NCI-H69 (cell line): ENCODE results near the gene EXOSC10.
"Not testable (repeated sequence)": the region's sequence is repeated elsewhere in the genome, so short reads cannot be mapped to it uniquely, and the experiment has no call there.

Experiments
- DNase-seq: peaks from one replicate; lab custom pipeline; 2025; lab: John Stamatoyannopoulos, UW

The EXOSC10 gene

DNA sequence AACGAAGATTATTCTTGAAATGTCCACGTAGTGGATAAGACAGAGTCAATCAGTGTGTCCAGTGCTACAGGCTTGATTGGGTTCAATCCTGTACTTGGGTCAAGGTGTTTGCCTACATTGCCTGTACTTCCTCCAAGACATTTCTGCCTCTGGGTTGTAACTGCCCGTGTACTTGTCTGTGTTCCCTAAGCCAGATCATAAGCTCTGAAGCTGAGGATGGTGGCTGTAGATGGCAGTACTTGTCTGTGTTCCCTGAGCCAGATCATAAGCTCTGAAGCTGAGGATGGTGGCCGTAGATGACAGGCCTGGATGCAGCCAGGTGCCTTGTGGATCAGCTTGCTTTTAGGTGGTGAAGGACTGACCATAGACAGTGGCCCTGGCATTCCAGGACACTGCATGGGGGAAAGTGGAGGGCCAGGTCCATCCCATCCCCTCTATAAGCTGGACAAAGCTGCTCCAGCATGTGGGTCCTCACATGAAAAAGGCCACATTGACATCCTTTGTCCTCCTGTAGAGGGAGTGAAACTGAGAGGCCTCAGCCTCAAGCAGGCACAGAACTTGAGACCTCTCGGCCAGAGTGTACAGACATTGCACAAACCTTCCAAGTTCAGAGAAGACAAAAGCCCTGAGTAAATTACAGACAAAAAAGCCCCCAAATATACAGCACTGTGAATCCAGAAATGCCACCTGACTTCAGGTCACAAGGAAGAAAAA lies 37.9 kb downstream of the EXOSC10 start:
- DNase-seq: peak; percentile 36

DNA sequence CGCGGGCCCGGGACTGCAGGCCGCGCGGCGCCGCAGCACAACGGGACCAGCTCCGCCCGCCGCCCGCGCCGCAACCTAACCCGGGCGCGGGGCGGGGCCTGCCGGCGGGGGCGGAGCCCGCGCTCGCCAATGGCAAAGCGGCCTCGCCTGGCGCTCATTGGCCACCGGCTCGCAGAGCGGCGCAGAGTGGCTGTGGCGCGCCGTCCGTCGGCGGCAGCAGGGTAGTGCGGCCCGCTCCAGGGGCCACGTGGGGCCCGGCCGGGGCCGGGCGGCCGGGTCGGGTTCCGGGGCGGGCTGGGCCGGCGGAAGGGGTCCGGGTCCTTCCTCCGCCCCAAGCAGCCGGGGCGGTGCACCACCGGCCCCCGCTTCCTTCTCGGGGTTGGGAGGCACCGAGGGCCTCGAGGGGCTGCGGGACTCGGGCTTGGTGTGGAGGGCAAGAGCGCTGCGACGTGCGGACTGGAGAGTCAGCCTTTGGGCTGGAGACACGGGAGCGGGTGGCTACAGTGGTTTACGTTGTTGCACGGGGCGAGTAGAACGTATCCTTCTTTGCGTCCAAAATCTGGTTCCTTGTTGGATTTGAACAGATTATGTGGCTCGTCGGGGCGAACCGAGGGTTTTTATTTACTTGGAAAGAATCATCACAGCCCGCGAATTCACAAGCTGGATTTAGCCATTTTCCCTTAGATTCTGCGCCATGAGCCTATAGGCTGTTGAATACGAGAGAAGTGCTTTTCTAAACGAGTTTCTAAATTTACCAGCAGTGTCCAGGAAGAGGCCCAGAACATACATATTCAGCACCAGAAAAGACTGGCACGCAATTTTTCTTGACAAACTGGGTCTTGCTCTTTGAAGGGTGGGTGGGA lies 39.5 kb downstream of the EXOSC10 start, which contains the start of gene SRM:
TSS of gene SRM (minus strand) at position 51 of the 863 bp plus-strand sequence. CDS start 75 bp downstream, outside the sequence.
- DNase-seq: peak; percentile 94

GRCh38 chr1:11059155-11059967 lies 40.3 kb downstream of the EXOSC10 start:
- DNase-seq: no peak

DNA sequence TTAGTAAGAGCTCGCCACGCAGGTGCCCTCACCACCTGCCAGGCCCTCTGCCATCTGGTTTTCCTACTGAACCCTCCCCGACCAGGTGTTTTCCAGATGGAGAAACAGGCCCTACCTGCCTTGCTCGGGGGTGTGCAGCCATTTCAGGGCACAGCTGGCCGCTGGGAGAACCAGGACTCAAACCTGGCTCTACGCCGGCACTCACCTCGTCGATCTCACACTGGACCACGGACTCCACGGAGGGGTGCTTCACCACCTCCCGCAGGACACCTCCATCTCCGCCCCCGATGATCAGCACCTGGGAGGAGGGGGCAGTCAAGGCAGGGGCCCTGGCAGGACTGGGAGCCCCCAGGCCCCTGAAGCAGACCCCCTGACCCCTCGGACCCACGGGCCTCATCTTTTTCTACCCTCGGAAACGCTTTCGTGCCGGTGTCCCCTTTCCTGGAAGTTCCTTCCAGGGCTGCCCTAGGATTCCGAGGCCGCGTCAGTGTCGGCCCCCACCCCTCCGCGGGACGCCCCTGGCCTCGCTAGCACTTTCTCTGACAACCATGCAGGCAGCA lies 41.0 kb downstream of the EXOSC10 start:
- peak; percentile 79 for DNase-seq

DNA sequence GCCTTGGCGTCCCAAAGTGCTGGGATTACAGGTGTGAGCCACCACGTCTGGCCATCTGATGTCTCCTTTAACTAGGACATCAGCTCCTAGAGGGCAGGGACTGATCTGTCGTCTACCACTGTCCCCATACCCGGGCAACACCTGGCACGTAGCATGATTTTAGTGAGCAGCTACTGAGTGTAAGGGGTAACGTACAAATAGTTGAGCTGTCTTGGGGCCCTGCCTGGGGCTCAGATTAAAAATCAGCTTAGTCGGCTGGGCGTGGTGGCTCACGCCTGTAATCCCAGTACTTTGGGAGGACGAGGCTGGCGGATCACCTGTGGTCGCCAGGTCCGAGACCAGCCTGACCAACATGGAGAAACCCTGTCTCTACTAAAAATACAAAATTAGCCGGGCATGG lies 41.6 kb downstream of the EXOSC10 start:
- DNase-seq: no peak

DNA sequence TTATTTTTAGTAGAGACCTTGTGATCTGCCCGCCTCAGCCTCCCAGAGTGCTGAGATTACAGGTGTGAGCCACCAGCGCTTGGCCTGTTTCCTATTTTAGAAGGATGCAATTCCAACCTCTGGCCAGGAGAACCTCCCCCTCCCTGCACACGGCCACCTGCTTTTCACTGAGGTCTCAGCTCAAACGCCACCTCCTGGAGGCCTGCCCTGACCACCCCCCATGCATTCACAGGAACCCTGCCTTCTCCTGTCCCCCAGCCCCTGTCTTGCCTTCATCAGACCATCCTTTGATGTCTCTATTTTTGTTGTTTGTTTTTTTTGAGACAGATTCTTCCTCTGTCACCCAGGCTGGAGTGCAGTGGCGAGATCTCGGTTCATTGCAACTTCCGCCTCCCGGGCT lies 42.2 kb downstream of the EXOSC10 start:
- peak; percentile 15 for DNase-seq

DNA sequence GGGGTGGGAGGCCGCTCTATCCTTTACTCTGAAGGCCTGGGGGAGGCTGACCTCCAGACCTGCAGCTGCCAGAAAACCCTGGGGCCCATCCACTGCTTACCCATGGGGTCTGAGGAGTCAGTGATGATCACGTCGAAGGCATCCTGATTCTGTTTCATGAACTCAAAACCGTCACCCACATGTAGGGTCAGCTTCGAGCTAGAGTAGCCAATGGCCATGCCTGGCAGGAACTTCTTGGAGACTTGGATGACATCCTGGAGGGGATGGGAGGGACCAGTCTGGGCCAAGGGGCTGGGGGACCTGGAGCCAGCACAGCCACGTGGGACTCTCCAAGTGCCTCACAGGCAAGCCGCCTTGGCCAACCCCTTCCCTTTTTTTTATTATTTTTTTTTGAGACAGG lies 43.2 kb downstream of the EXOSC10 start:
- no peak for DNase-seq

DNA sequence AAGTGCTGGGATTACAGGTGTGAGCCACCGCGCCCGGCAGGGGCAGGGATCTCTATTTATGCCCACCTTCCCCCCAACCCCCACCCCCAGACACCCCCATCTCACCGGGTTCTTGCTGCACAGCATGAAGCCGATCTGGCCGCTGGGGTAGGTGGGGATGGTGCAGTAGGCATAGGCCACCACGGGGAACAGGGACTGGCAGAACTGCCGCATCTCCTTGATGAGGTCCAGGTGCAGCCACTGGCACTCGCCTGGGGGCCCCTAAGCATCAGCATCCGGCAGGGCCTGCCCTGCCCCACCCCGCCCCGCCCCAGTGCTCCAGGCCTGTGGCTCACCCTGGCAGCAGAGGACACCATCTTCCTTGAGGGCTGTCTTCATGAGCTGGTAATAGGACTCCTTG lies 44.0 kb downstream of the EXOSC10 start:
- DNase-seq: no peak

GRCh38 chr1:11054666-11055065 lies 45.0 kb downstream of the EXOSC10 start:
- no peak for DNase-seq

GRCh38 chr1:11054181-11054580 lies 45.5 kb downstream of the EXOSC10 start:
- DNase-seq: no peak

- DNase-seq: no peak
Observed at GRCh38 chr1:11053758-11054137, 45.9 kb downstream of the EXOSC10 start.

GRCh38 chr1:11052839-11053757 lies 46.6 kb downstream of the EXOSC10 start:
- DNase-seq: peak; percentile 45

DNA sequence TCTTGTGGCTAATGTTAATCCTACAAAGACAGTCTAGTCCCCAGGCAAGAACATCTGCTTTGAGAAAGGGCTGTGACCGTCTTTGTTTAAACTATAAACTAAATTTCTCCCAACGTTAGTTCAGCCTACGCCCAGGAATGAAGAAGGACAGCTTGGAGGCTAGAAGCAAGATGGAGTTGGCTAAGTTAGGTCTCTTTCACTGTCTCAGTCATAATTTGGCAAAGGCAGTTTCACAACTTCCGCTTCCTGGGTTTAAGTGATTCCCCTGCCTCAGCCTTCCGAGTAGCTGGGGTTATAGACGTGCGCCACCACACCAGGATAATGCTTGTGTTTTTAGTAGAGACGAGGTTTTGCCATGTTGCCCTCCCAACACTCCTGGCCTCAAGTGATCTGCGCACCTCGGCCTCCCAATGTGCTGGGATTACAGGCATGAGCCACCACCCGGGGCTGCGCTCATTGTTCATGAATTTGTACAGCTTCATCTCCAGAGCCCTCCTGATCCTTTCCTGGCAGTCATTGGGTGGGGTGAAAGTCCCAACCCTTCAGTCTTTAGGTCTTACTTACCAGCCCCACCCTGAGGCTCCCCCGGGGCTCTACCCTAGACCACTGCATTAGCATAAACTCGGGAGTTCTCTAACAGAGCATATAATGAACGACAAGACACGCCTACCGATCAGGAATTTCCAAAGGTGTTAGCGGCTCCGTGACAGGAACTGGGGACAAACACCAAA lies 47.7 kb downstream of the EXOSC10 start:
- peak; percentile 33 for DNase-seq

DNA sequence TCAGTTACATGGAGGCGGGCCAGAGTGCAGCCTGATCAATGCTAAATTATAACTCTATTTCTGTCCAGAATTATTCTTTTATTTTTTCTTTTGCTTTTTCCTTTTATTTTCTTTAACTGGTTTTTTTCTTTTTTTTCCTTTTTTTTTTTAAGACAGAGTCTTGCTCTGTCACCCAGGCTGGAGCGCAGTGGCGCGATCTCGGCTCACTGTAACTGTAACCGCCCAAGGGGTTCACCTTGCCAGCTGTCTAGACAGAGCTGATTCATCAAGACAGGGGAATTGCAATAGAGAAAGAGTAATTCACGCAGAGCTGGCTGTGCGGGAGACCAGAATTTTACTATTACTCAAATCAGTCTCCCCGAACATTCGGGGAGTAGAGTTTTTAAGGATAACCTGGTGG lies 48.5 kb downstream of the EXOSC10 start:
- not testable (repeated sequence) for DNase-seq

GRCh38 chr1:11046625-11047365 lies 52.9 kb downstream of the EXOSC10 start, which contains the start of gene MASP2:
Gene MASP2 (minus strand): TSS chr1:11047239. CDS start chr1:11047207, 32 bp downstream.
- DNase-seq: no peak

GRCh38 chr1:11046270-11046566 lies 53.5 kb downstream of the EXOSC10 start:
- no peak for DNase-seq

- DNase-seq: no peak
Observed at GRCh38 chr1:11045428-11046269, 54.0 kb downstream of the EXOSC10 start.

- DNase-seq: no peak
Observed at GRCh38 chr1:11044849-11045427, 54.7 kb downstream of the EXOSC10 start.
